SU-DHL-6 (cell line): ENCODE results near the gene CNTN6.

Experiments used
- H2AFZ ChIP-seq: fragments of 200-600 bp; sonication (generic); 2 replicates; pipeline ENCODE4 v1.6.1; 2014; ENCODE audit warnings: low read depth, mild to moderate bottlenecking, moderate library complexity, mixed read lengths, antibody characterized with exemption, low read length; ENCODE audit not compliant: severe bottlenecking
- H3F3A ChIP-seq: fragments of 200-600 bp; shearing (Covaris generic); 2 replicates; pipeline ENCODE4 v1.6.0; 2016; ENCODE audit warnings: antibody characterized with exemption, mild to moderate bottlenecking; ENCODE audit not compliant: insufficient read depth
- H3K27ac ChIP-seq: fragments of 200-600 bp; sonication (generic); 2 replicates; pipeline ENCODE4 v1.5.1; 2016; ENCODE audit warnings: low read depth, mild to moderate bottlenecking, low read length, moderate library complexity, mixed read lengths
- H3K27me3 ChIP-seq: fragments of 200-600 bp; sonication (generic), shearing (Covaris generic); 2 replicates; pipeline ENCODE4 v1.6.0; 2014; ENCODE audit warnings: mild to moderate bottlenecking, low read length
- H3K36me3 ChIP-seq: fragments of 200-600 bp; sonication (generic); 2 replicates; pipeline ENCODE4 v1.6.1; 2014; ENCODE audit warnings: mild to moderate bottlenecking, low read length, mixed read lengths
- H3K4me2 ChIP-seq: fragments of 300-600, 200-600 bp; shearing (Covaris generic), sonication (generic); 2 replicates; pipeline ENCODE4 v1.6.0; 2014; ENCODE audit warnings: low read length, low read depth, mild to moderate bottlenecking; ENCODE audit not compliant: poor library complexity, severe bottlenecking
- H3K4me3 ChIP-seq: fragments of 200-600 bp; sonication (generic); 2 replicates; pipeline ENCODE4 v1.5.1; 2014; ENCODE audit warnings: antibody characterized with exemption, low read length, mild to moderate bottlenecking, mixed read lengths; ENCODE audit not compliant: insufficient read depth, poor library complexity, severe bottlenecking
- H3K79me2 ChIP-seq: fragments of 200-600 bp; sonication (generic); 2 replicates; pipeline ENCODE4 v1.6.1; 2014; ENCODE audit warnings: mild to moderate bottlenecking, low read length, moderate library complexity; ENCODE audit not compliant: insufficient read depth
- H3K9ac ChIP-seq: fragments of 200-600 bp; sonication (generic); 2 replicates; pipeline ENCODE4 v1.7.0; 2014; ENCODE audit warnings: mild to moderate bottlenecking, low read length
- H3K9me2 ChIP-seq: fragments of 200-600 bp; sonication (generic); replicated peaks from 2 replicates; pipeline ENCODE4 v1.6.1; 2014; ENCODE audit warnings: low read length; ENCODE audit not compliant: insufficient read depth
- H3K9me3 ChIP-seq: fragments of 200-600 bp; sonication (generic); 2 replicates; pipeline ENCODE4 v1.6.1; 2014; ENCODE audit warnings: low read length, mixed read lengths; ENCODE audit not compliant: insufficient read depth
- H4K20me1 ChIP-seq: fragments of 200-600 bp; sonication (generic); 2 replicates; pipeline ENCODE4 v1.6.1; 2014; ENCODE audit warnings: low read depth, mild to moderate bottlenecking, antibody characterized with exemption, low read length, moderate library complexity, mixed read lengths
- CTCF ChIP-seq: fragments of 200-600 bp; sonication (generic); IDR thresholded peaks from one replicate; pipeline ENCODE4 v1.5.1; 2017; ENCODE audit warnings: antibody characterized with exemption, mild to moderate bottlenecking, low read length, moderate library complexity; ENCODE audit not compliant: insufficient read depth, poor library complexity, severe bottlenecking
- EZH2phosphoT487 ChIP-seq: fragments of 200-600 bp; sonication (generic), shearing (Covaris generic); conservative IDR thresholded peaks from 2 replicates; pipeline ENCODE4 v1.6.1; 2018; ENCODE audit warnings: mild to moderate bottlenecking, antibody characterized with exemption, low read length, moderate library complexity, mixed read lengths

The CNTN6 gene

GRCh38 chr3:1200371-1200770 is 107.5 kb downstream of the CNTN6 start:
- H3K27ac ChIP-seq = no peak overlapping the region
- H2AFZ ChIP-seq = no peak overlapping the region
- TF ChIP-seq EZH2phosphoT487 (no peak), CTCF (no peak)
- no peaks in the 10 kb centered on the region for H4K20me1 ChIP-seq
- H3K27me3 ChIP-seq = no peaks in the 10 kb centered on the region
- no peaks in the 10 kb centered on the region for H3K9me3 ChIP-seq
- no peak overlapping the region for H3K4me3 ChIP-seq
- no peak overlapping the region for H3K9ac ChIP-seq
- H3F3A ChIP-seq = no peaks in the 10 kb centered on the region
- H3K36me3 ChIP-seq = no peaks in the 10 kb centered on the region
- no peaks in the 10 kb centered on the region for H3K79me2 ChIP-seq
- no peak overlapping the region for H3K4me2 ChIP-seq
- H3K9me2 ChIP-seq = no peaks in the 10 kb centered on the region

- no peak overlapping the region for H3K27ac ChIP-seq
- H3K27me3 ChIP-seq = no peaks in the 10 kb centered on the region
- no peaks in the 10 kb centered on the region for H3K79me2 ChIP-seq
- no peaks in the 10 kb centered on the region for H3K36me3 ChIP-seq
- H2AFZ ChIP-seq = no peak overlapping the region
- no peak overlapping the region for H3K4me2 ChIP-seq
- no peak overlapping the region for H3K4me3 ChIP-seq
- no peaks in the 10 kb centered on the region for H3K9me3 ChIP-seq
- H3F3A ChIP-seq = no peaks in the 10 kb centered on the region
- no peaks in the 10 kb centered on the region for H4K20me1 ChIP-seq
- H3K9ac ChIP-seq = no peak overlapping the region
- H3K9me2 ChIP-seq = no peaks in the 10 kb centered on the region
- TF ChIP-seq EZH2phosphoT487 = no peak
- TF ChIP-seq CTCF = no peak
These were observed 115.1 kb downstream of the CNTN6 start for GRCh38 chr3:1207904-1208303.

- Histone ChIP-seq H3K36me3 (no peaks in the 10 kb centered on the region), H4K20me1 (no peaks in the 10 kb centered on the region), H3K9me2 (no peaks in the 10 kb centered on the region), H2AFZ (no peak overlapping the region), H3K9ac (no peak overlapping the region), H3K9me3 (no peaks in the 10 kb centered on the region), H3F3A (no peaks in the 10 kb centered on the region), H3K4me3 (no peak overlapping the region), H3K27ac (no peak overlapping the region), H3K27me3 (no peaks in the 10 kb centered on the region), H3K79me2 (no peaks in the 10 kb centered on the region), H3K4me2 (no peak overlapping the region)
- TF ChIP-seq CTCF (no peak), EZH2phosphoT487 (no peak)
These were observed 122.1 kb downstream of the CNTN6 start for GRCh38 chr3:1214933-1215332.
